Astrocyte (in vitro differentiated cells and primary cell): Measurements from ENCODE around the gene ERFE. TPM values are rescaled to one million over a fixed set of nuclear protein-coding genes. Genes with fewer than 3 reads are reported as not detected.

ENCODE experiments used
- DNase-seq: peaks from one replicate; pipeline ENCODE4 v3.0.0-alpha.2; 2010; ENCODE audit warnings: low read depth
- FAIRE-seq: peaks from 2 replicates; lab custom pipeline; 2011; peaks lifted over from hg19 to GRCh38; lab: Jason Lieb, UNC
- H2AFZ ChIP-seq: 2 replicates; pipeline ENCODE4 v1.6.0; 2012; ENCODE audit warnings: low read depth, low read length, inconsistent platforms
- H3K27ac ChIP-seq: 2 replicates; pipeline ENCODE4 v1.5.1; 2011; ENCODE audit warnings: low read depth, low read length, inconsistent platforms
- H3K27me3 ChIP-seq: 2 replicates; pipeline ENCODE4 v1.6.0; 2011; ENCODE audit warnings: low read length, inconsistent platforms; ENCODE audit not compliant: insufficient read depth
- H3K36me3 ChIP-seq: 2 replicates; pipeline ENCODE4 v1.5.1; 2011; ENCODE audit warnings: low read length, inconsistent platforms; ENCODE audit not compliant: insufficient read depth
- H3K4me1 ChIP-seq: 2 replicates; pipeline ENCODE4 v1.5.1; 2011; ENCODE audit warnings: low read length, inconsistent platforms; ENCODE audit not compliant: insufficient read depth
- H3K4me2 ChIP-seq: 2 replicates; pipeline ENCODE4 v1.6.0; 2012; ENCODE audit warnings: low read length, inconsistent platforms
- H3K4me3 ChIP-seq: 2 replicates; pipeline ENCODE4 v1.5.1; 2011; ENCODE audit warnings: low read depth, mild to moderate bottlenecking, low read length, inconsistent platforms; ENCODE audit not compliant: insufficient read depth
- H3K79me2 ChIP-seq: 2 replicates; pipeline ENCODE4 v1.6.0; 2012; ENCODE audit warnings: mild to moderate bottlenecking, low read length, inconsistent platforms; ENCODE audit not compliant: insufficient read depth
- H3K9ac ChIP-seq: 2 replicates; pipeline ENCODE4 v1.6.0; 2012; ENCODE audit warnings: mild to moderate bottlenecking, low read length, inconsistent platforms
- H3K9me3 ChIP-seq: 2 replicates; pipeline ENCODE4 v1.5.1; 2012; ENCODE audit warnings: low read depth, mild to moderate bottlenecking, low read length, inconsistent platforms; ENCODE audit not compliant: insufficient read depth
- H4K20me1 ChIP-seq: 2 replicates; pipeline ENCODE4 v1.6.0; 2012; ENCODE audit warnings: low read length, inconsistent platforms; ENCODE audit not compliant: insufficient read depth
- H3K27ac Mint-ChIP-seq: one replicate; pipeline ENCODE4 v1.8.0; 2021; ENCODE audit warnings: mild to moderate bottlenecking, mixed read lengths; ENCODE audit not compliant: unreplicated experiment
- H3K27me3 Mint-ChIP-seq: one replicate; pipeline ENCODE4 v1.8.0; 2021; ENCODE audit warnings: low read depth, mixed read lengths; ENCODE audit not compliant: unreplicated experiment
- H3K36me3 Mint-ChIP-seq: one replicate; pipeline ENCODE4 v1.8.0; 2021; ENCODE audit warnings: low read depth, mixed read lengths; ENCODE audit not compliant: unreplicated experiment
- H3K4me1 Mint-ChIP-seq: one replicate; pipeline ENCODE4 v1.8.0; 2021; ENCODE audit warnings: low read depth, mixed read lengths; ENCODE audit not compliant: unreplicated experiment
- H3K4me3 Mint-ChIP-seq: one replicate; pipeline ENCODE4 v1.8.0; 2021; ENCODE audit warnings: mild to moderate bottlenecking, moderate library complexity, mixed read lengths; ENCODE audit not compliant: unreplicated experiment
- H3K9me3 Mint-ChIP-seq: one replicate; pipeline ENCODE4 v1.8.0; 2021; ENCODE audit warnings: mild to moderate bottlenecking, mixed read lengths; ENCODE audit not compliant: unreplicated experiment
- EZH2 ChIP-seq: IDR thresholded peaks from 2 replicates; pipeline ENCODE4 v1.6.1; 2012; ENCODE audit warnings: mild to moderate bottlenecking, low read length, inconsistent platforms; ENCODE audit not compliant: insufficient read depth
- total RNA-seq: library from RNA; stranded (reverse); gene quantifications from 2 replicates; pipeline ENCODE4 v1.2.1, GENCODE V29; 2021
- TF ChIP-seq, protein P1 (sequence below): IDR thresholded peaks from 2 replicates; pipeline ENCODE4 v1.5.1; 2011; ENCODE audit warnings: low read depth, mild to moderate bottlenecking, inconsistent platforms, low read length, moderate library complexity; ENCODE audit not compliant: insufficient read depth

The ERFE gene
- total RNA-seq, 1 donor from 2014 or later: 1.4 TPM

DNA sequence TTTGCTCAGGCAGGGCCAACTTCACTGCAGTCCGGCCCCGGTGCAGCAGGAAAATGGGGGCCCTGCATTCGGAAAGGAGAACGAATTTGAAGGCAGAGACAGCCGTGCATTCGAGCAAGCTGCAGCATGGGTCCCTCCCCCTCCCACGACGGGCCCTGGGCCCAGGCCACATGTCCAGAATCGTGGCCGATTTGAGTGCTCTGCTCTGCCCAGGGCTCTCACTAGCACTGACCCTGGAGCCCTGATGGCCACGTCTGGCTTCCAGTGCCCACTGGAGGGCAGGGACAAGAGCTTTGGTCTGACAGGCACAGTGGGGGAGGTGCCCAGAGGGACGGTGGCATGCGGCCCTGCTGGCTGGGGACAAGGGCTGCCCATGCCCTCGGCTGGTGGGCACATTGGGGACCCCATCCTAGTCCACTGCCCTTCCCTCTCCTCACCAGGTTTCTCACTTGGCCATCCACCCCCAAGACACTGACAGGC is 34.7 kb upstream of the ERFE start:
- no peak overlapping the region for H3K4me3 ChIP-seq
- no peak overlapping the region for H3K27ac ChIP-seq
- Mint-ChIP-seq H3K36me3 (no peaks in the 10 kb centered on the region), H3K4me1 (no peaks in the 10 kb centered on the region), H3K27ac (no peak overlapping the region), H3K27me3 (peaks cover 8% of the 10 kb centered on the region), H3K4me3 (no peak overlapping the region), H3K9me3 (no peaks in the 10 kb centered on the region)
- no peaks in the 10 kb centered on the region for H3K4me1 ChIP-seq
- peaks cover 2% of the 10 kb centered on the region for H3K27me3 ChIP-seq
- peaks cover 2% of the 10 kb centered on the region for H3K9me3 ChIP-seq
- no peak overlapping the region for H3K4me2 ChIP-seq
- H3K9ac ChIP-seq: no peak overlapping the region
- no peak for FAIRE-seq
- no peak overlapping the region for H2AFZ ChIP-seq
- H3K36me3 ChIP-seq: no peaks in the 10 kb centered on the region
- DNase-seq: no peak
- no peaks in the 10 kb centered on the region for H3K79me2 ChIP-seq
- TF ChIP-seq, protein P1, sequence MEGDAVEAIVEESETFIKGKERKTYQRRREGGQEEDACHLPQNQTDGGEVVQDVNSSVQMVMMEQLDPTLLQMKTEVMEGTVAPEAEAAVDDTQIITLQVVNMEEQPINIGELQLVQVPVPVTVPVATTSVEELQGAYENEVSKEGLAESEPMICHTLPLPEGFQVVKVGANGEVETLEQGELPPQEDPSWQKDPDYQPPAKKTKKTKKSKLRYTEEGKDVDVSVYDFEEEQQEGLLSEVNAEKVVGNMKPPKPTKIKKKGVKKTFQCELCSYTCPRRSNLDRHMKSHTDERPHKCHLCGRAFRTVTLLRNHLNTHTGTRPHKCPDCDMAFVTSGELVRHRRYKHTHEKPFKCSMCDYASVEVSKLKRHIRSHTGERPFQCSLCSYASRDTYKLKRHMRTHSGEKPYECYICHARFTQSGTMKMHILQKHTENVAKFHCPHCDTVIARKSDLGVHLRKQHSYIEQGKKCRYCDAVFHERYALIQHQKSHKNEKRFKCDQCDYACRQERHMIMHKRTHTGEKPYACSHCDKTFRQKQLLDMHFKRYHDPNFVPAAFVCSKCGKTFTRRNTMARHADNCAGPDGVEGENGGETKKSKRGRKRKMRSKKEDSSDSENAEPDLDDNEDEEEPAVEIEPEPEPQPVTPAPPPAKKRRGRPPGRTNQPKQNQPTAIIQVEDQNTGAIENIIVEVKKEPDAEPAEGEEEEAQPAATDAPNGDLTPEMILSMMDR: no peak
- no peak for TF ChIP-seq EZH2
- H4K20me1 ChIP-seq: no peaks in the 10 kb centered on the region

DNA sequence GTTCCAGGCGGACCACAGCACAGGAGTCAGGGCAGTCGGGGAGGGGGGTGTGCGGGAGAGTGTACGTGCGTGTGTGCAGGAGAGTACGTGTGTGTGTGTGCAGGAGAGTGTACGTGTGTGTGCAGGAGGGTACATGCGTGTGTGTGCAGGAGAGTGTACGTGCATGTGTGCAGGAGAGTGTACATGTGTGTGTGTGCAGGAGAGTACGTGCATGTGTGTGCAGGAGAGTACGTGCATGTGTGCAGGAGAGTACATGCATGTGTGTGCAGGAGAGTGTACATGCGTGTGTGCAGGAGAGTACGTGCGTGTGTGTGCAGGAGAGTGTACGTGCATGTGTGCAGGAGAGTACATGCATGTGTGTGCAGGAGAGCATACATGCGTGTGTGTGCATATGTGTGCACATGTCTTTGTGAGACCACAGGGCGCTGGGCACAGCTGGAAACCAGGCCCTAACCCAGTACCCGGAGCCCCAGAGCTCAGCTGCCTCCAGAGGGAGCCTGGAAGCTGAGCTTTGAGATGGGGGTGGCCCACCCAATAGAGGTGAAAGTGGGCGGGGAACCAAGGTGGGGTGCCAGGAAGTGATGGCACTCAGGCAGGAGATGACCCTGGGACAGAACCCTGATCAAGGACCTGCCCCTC is 34.2 kb upstream of the ERFE start:
- H3K4me3 ChIP-seq: no peak overlapping the region
- peaks cover 8% of the 10 kb centered on the region for H3K27me3 Mint-ChIP-seq
- H3K36me3 Mint-ChIP-seq: no peaks in the 10 kb centered on the region
- no peaks in the 10 kb centered on the region for H3K9me3 ChIP-seq
- no peak overlapping the region for H3K4me2 ChIP-seq
- no peaks in the 10 kb centered on the region for H3K36me3 ChIP-seq
- DNase-seq (no peak), FAIRE-seq (no peak)
- no peak overlapping the region for H3K9ac ChIP-seq
- TF ChIP-seq EZH2: no peak
- TF ChIP-seq, protein P1: no peak
- no peak overlapping the region for H3K27ac ChIP-seq
- H3K27ac Mint-ChIP-seq: no peak overlapping the region
- no peaks in the 10 kb centered on the region for H3K79me2 ChIP-seq
- no peak overlapping the region for H2AFZ ChIP-seq
- peaks cover 2% of the 10 kb centered on the region for H3K27me3 ChIP-seq
- no peaks in the 10 kb centered on the region for H4K20me1 ChIP-seq
- no peaks in the 10 kb centered on the region for H3K4me1 ChIP-seq
- no peak overlapping the region for H3K4me3 Mint-ChIP-seq
- no peaks in the 10 kb centered on the region for H3K4me1 Mint-ChIP-seq
- no peaks in the 10 kb centered on the region for H3K9me3 Mint-ChIP-seq
